GM12878 (cell line): ENCODE measurements around the gene TYK2. TPM values are rescaled to one million over a fixed set of nuclear protein-coding genes. Genes with fewer than 3 reads are reported as not detected.
"Not testable (repeated sequence)": the region's sequence is repeated elsewhere in the genome, so short reads cannot be mapped to it uniquely, and the experiment has no call there.

Source experiments
- ATAC-seq: fragments of 200-7000 bp; cut with Tn5 transposase; 3 replicates; pipeline ENCODE4 v1.9.1; 2020; ENCODE audit warnings: mild to moderate bottlenecking, moderate library complexity
- BruUV-seq: library from RNA; stranded (reverse); fragments of 400-500 nt; replicated peaks from 2 replicates; lab custom pipeline; 2021; lab: Mats Ljungman, UMichigan
- CTCF ChIA-PET: fragments of 300-600 bp; sonication (Branson Sonifier 250); formaldehyde crosslinking; extraction: SDS; loops from one replicate; lab custom pipeline; 2021; ENCODE audit warnings: inconsistent platforms; lab: Yijun Ruan, JAX
- POLR2A ChIA-PET: fragments of 350-600 bp; formaldehyde crosslinking; extraction: SDS; loops from one replicate; lab custom pipeline; 2021; ENCODE audit warnings: inconsistent platforms; lab: Charles Lee
- RAD21 ChIA-PET: fragments of 300-600 bp; sonication (Branson Sonifier 250); formaldehyde crosslinking; loops from one replicate; lab custom pipeline; 2023; ENCODE audit warnings: antibody characterized with exemption; ENCODE audit not compliant: unreplicated experiment; lab: Charles Lee
- SMC1A ChIA-PET: fragments of 300-600 bp; sonication (Branson Sonifier 250); formaldehyde crosslinking; loops from one replicate; lab custom pipeline; 2023; ENCODE audit not compliant: unreplicated experiment, uncharacterized antibody; lab: Charles Lee
- DNase-seq: peaks from one replicate; pipeline ENCODE4 v3.0.0-alpha.2; 2011; ENCODE audit warnings: low read depth, low spot score
- FAIRE-seq: peaks from 3 replicates; lab custom pipeline; 2011; peaks lifted over from hg19 to GRCh38; lab: Jason Lieb, UNC
- H2AFZ ChIP-seq: 2 replicates; pipeline ENCODE4 v1.6.0; 2011; ENCODE audit warnings: low read depth, low read length, control low read depth; ENCODE audit not compliant: control insufficient read depth
- H3K27ac ChIP-seq: 2 replicates; pipeline ENCODE4 v1.5.1; 2011; ENCODE audit warnings: control low read depth; ENCODE audit not compliant: control insufficient read depth, insufficient read depth
- H3K27me3 ChIP-seq, 2 experiments: replicated peaks in 1 of 2; 2 replicates each; pipeline versions ENCODE4 v1.6.0 to v1.6.1; 2011; ENCODE audit warnings: low read length in 1 of 2; ENCODE audit not compliant: control insufficient read depth in 2 of 2, insufficient read depth in 2 of 2
- H3K36me3 ChIP-seq, 2 experiments: 2 replicates each; pipeline ENCODE4 v1.5.1; 2011; ENCODE audit warnings: low read length in 1 of 2; ENCODE audit not compliant: control insufficient read depth in 2 of 2, insufficient read depth in 2 of 2
- H3K4me1 ChIP-seq: 2 replicates; pipeline ENCODE4 v1.6.1; 2011; ENCODE audit warnings: mild to moderate bottlenecking, low read length, moderate library complexity, mixed read lengths; ENCODE audit not compliant: control insufficient read depth, insufficient read depth
- H3K4me2 ChIP-seq: 2 replicates; pipeline ENCODE4 v1.6.0; 2011; ENCODE audit warnings: control low read depth; ENCODE audit not compliant: control insufficient read depth, insufficient read depth
- H3K4me3 ChIP-seq: fragments of 200-600 bp; sonication (generic); 2 replicates; pipeline ENCODE4 v1.5.1; 2016
- H3K79me2 ChIP-seq: 2 replicates; pipeline ENCODE4 v1.6.0; 2011; ENCODE audit warnings: low read length; ENCODE audit not compliant: control insufficient read depth, insufficient read depth
- H3K9ac ChIP-seq: 2 replicates; pipeline ENCODE4 v1.8.0; 2011; ENCODE audit warnings: low read length, control low read depth, mixed read lengths; ENCODE audit not compliant: control insufficient read depth, insufficient read depth
- H3K9me3 ChIP-seq: replicated peaks from 3 replicates; pipeline ENCODE4 v1.5.1; 2011; ENCODE audit warnings: mild to moderate bottlenecking, low read length; ENCODE audit not compliant: control insufficient read depth, insufficient read depth
- H4K20me1 ChIP-seq: 2 replicates; pipeline ENCODE4 v1.6.0; 2011; ENCODE audit not compliant: control insufficient read depth, insufficient read depth
- WGBS: methylation state at CpG from one replicate; pipeline ENCODE4 v1.1.6; 2016; ENCODE audit warnings: low lambda C conversion rate; ENCODE audit not compliant: insufficient replicate concordance, insufficient coverage; ENCODE audit errors: missing lambda C conversion rate; 5-methylcytosine and 5-hydroxymethylcytosine counted together
- in situ Hi-C: fragments of 300-500 bp; cut with MboI; formaldehyde crosslinking; loops from 9 replicates; pipeline ENCODE4 v1.14.3; 2018; ENCODE audit warnings: mixed read lengths
- intact Hi-C: fragments of 100-400 bp; cut with micrococcal nuclease; formaldehyde crosslinking; loops from one replicate; pipeline ENCODE4 v1.14.2; 2022; ENCODE audit not compliant: unreplicated experiment
- polyA plus RNA-seq, 11 experiments: library from polyadenylated mRNA; depleted of rRNA in 4 of 11; unstranded in 6 of 11; stranded (reverse) in 5 of 11; fragments of >200 nt; fragmentation: Nextera tagmentation in 4 of 11; fragmentation: Illumina TruSeq in 1 of 11; extraction: Ambion mirVana in 4 of 11; extraction: Trizol in 1 of 11; gene quantifications; 1 replicate in 1 of 11; 2 replicates in 10 of 11; pipeline versions ENCODE4 v1.2.1 to v1.2.3, GENCODE V29; 2011 to 2016; ENCODE audit warnings: inconsistent platforms in 2 of 11, missing spikeins in 2 of 11, low read depth in 1 of 11
- total RNA-seq, 4 experiments: library from RNA; depleted of rRNA in 3 of 4; stranded (reverse); fragments of >200 nt in 3 of 4; fragmentation: Illumina TruSeq in 1 of 4; extraction: Trizol in 1 of 4; gene quantifications; 2 replicates each; pipeline versions ENCODE4 v1.2.1 to v1.2.3, GENCODE V29; 2013 to 2021
- TF ChIP-seq, protein P1 (sequence below): fragments of 450-650 bp; formaldehyde crosslinking; IDR thresholded peaks from 2 replicates; pipeline ENCODE4 v1.4.0; 2022; ENCODE audit warnings: mild to moderate bottlenecking, moderate library complexity

Gene TYK2
- total and polyA plus RNA-seq, 10 of the 15 experiments (the other 5 are each of a cell fraction or from before 2014, with no cell fraction given): 36.4 to 364 (median 179) TPM

DNA sequence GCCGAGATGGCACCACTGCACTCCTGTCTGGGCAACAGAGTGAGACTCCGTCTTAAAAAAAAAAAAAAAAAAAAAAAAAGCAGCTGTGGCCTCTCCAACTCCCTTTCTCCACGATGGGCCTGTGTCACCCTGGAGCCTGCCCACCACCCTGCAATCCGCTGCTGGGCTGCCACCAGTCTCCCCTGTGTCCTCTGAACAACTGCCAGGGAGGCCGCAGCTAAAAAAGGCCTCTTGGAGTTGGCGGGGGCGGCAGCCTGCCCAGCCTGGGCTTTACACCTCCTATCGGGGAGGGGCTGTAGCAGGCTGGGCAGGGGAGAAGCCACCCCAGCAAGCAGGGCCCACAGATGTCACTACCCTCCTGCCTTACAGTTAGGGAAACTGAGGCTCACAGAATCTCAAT lies 19.5 kb upstream of the TYK2 start (continued):
- TF ChIP-seq, protein P1, sequence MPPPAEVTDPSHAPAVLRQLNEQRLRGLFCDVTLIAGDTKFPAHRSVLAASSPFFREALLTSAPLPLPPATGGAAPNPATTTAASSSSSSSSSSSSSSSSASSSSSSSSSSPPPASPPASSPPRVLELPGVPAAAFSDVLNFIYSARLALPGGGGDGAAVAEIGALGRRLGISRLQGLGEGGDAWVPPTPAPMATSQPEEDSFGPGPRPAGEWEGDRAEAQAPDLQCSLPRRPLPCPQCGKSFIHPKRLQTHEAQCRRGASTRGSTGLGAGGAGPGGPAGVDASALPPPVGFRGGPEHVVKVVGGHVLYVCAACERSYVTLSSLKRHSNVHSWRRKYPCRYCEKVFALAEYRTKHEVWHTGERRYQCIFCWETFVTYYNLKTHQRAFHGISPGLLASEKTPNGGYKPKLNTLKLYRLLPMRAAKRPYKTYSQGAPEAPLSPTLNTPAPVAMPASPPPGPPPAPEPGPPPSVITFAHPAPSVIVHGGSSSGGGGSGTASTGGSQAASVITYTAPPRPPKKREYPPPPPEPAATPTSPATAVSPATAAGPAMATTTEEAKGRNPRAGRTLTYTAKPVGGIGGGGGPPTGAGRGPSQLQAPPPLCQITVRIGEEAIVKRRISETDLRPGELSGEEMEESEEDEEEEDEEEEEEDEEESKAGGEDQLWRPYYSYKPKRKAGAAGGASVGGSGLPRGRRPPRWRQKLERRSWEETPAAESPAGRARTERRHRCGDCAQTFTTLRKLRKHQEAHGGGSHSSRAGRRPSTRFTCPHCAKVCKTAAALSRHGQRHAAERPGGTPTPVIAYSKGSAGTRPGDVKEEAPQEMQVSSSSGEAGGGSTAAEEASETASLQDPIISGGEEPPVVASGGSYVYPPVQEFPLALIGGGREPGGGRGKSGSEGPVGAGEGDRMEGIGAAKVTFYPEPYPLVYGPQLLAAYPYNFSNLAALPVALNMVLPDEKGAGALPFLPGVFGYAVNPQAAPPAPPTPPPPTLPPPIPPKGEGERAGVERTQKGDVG (CRISPR knock-in tag): no peak

DNA sequence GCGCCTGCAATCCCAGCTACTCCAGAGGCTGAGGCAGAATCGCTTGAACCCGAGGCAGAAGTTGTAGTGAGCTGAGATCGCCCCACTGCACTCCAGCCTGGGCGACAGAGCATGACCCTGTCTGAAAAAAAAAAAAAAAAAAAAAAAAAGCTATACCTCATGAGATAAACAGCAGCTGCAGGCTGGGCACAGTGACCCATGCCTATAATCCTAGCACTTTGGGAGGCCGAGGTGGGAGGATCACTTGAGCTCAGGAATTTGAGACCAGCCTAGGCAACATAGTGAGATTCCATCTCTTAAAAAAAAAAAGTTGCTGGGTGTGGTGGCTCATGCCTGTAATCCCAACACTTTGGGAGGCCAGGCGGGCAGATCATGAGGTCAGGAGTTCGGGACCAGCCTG lies 19.0 kb upstream of the TYK2 start:
- BruUV-seq, FAIRE-seq, H3K27ac ChIP-seq, H3K27me3 ChIP-seq, H3K9me3 ChIP-seq, in situ Hi-C loops, DNase-seq, H3K4me2 ChIP-seq, intact Hi-C loops, H2AFZ ChIP-seq, ATAC-seq, H3K9ac ChIP-seq, H4K20me1 ChIP-seq, H3K4me3 ChIP-seq: not testable (repeated sequence)
- peaks cover 4 to 15% of the 10 kb centered on the region in 2 experiments for H3K36me3 ChIP-seq
- peaks cover 18% of the 10 kb centered on the region for H3K4me1 ChIP-seq
- WGBS: 57% methylated on average over 6 of the region's 8 CpGs
- ChIA-PET SMC1A (interaction anchor here (1.9 to 2.1 kb wide), 2 partner anchors 19 to 129 kb away, joined by 6 to 14 read pairs; partner anchors contain the start of gene ICAM1), CTCF (interaction anchor here (3.0 to 28.5 kb wide), 5 partner anchors 8 to 140 kb away, joined by 17 to 1053 read pairs (median 18); partner anchors contain the start of genes ICAM1 and PDE4A), POLR2A (interaction anchor here (0.6 to 1.2 kb wide), 5 partner anchors 110 to 241 kb away, joined by 3 to 10 read pairs (median 4); no protein-coding TSS in a partner anchor), RAD21 (interaction anchor here (0.6 to 1.0 kb wide), 3 partner anchors 19 to 141 kb away, joined by 3 to 6 read pairs (median 3); partner anchors contain the start of gene TYK2)
- peaks cover 50% of the 10 kb centered on the region for H3K79me2 ChIP-seq
